ENCODE results near the gene COMTD1.

DNA sequence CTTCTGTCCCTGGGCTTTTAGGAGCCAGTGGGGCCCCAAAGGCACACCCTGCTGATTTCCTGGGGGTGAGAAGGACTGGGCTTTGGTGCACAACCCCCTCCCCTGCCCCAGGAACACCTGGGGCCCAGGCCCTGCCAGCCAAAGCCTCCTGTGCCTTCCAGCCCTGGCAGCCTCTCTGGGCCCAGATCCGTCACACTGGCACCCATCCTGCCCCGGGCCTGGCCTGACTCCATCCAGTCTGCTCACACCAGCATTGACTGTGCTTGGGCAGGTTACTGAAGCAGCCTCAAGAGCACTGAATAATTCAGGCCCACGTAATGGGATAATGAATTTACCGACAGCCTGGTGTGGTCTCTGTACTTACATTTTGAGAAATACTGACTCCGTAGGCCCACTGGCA is 12.0 kb upstream of the COMTD1 start:
- TF ChIP-seq CTCF (IDR thresholded peaks at IDR 0.05; ENCODE audit: insufficient read depth, low read length, poor library complexity, severe bottlenecking): no peak
- TF ChIP-seq EZH2phosphoT487 (conservative IDR thresholded peaks at IDR 0.05; ENCODE audit: low read length): no peak

Measured in SU-DHL-6 (cell line).